Colonic mucosa (tissue), 4 donors: ENCODE data around the gene NT5C1A. TPM values are rescaled to one million over a fixed set of nuclear protein-coding genes. Genes with fewer than 3 reads are reported as not detected.

Experiments used
- DNase-seq: peaks from one replicate; pipeline ENCODE4 v3.0.0-alpha.2; 2020
- H3K27ac ChIP-seq: fragments of 200-600 bp; one replicate; pipeline ENCODE4 v1.8.0; 2021
- H3K27me3 ChIP-seq: fragments of 200-600 bp; one replicate; pipeline ENCODE4 v1.8.0; 2021
- H3K36me3 ChIP-seq: fragments of 200-600 bp; one replicate; pipeline ENCODE4 v1.8.0; 2021
- H3K4me1 ChIP-seq: fragments of 200-600 bp; one replicate; pipeline ENCODE4 v1.8.0; 2021; ENCODE audit warnings: mild to moderate bottlenecking
- H3K4me3 ChIP-seq: fragments of 200-600 bp; one replicate; pipeline ENCODE4 v1.8.0; 2021
- H3K9ac ChIP-seq, 2 donors: one replicate each; pipeline ENCODE4 v1.7.0; 2013; ENCODE audit warnings: control low read depth in 2 of 2, low read depth in 2 of 2, low read length in 2 of 2
- H3K9me3 ChIP-seq: fragments of 200-600 bp; one replicate; pipeline ENCODE4 v1.8.0; 2021
- CTCF ChIP-seq: fragments of 200-600 bp; IDR thresholded peaks from one replicate; pipeline ENCODE4 v1.8.0; 2022; ENCODE audit warnings: antibody characterized with exemption, mild to moderate bottlenecking
- intact Hi-C: fragments of 100-400 bp; cut with DNase I; formaldehyde crosslinking; loops from one replicate; pipeline ENCODE4 v1.14.1; 2022
- total RNA-seq, 2 donors: library from RNA; stranded (reverse); fragmentation: NEBNext Ultra II Directional in 1 of 2; extraction: Animal tissue kit (Norgen Biotek cat#: 25700) in 1 of 2; gene quantifications; one replicate each; pipeline ENCODE4 v1.2.1, GENCODE V29; 2021
- donor health status: healthy.
- donor health status: DM: no; HTN: no; CAD: no.
- donor health status: DM: no; HTN: no; CAD: no.

Gene NT5C1A
- total RNA-seq, 2 donors from 2014 or later = not detected

DNA sequence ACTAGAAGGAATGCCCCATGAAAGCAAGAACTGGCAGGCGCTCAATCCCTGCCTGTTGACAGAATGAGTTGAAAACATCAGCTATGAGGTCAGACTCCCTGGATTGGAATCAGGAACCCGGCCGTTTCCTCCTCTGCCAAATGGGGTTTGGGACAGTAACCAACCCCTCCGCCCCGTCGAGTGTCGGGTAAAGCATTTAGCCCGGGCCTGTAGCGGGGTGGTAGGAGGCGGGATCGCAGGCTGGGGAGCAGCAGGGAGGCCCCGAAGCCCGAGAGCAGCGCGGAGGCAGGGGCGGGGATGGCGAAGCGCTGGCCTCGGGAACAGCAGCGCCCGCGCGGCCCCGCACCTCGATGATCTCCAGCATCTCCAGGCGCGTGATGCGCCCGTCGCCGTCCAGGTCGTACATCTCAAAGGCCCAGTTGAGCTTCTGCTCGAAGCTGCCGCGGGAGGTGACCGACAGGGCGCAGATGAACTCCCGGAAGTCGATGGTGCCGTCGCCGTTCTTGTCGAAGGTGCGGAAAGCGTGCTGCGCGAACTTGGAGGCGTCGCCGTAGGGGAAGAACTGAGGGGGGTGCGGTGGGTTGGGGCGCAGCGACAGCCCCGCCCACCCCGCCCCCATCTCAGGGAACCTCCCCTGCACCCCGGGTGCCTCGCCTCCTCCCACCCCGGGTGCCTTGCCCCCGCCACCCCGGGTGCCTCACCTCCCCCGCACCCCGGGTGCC is 11.8 kb upstream of the NT5C1A start:
- TF ChIP-seq CTCF = no peak
- Histone ChIP-seq H3K4me1 (no peaks in the 10 kb centered on the region), H3K4me3 (no peak overlapping the region), H3K27me3 (peaks cover 4% of the 10 kb centered on the region), H3K36me3 (no peaks in the 10 kb centered on the region), H3K9ac (no peak overlapping the region), H3K27ac (no peak overlapping the region), H3K9me3 (no peaks in the 10 kb centered on the region)
- intact Hi-C loops = no loop called here
- DNase-seq = no peak

DNA sequence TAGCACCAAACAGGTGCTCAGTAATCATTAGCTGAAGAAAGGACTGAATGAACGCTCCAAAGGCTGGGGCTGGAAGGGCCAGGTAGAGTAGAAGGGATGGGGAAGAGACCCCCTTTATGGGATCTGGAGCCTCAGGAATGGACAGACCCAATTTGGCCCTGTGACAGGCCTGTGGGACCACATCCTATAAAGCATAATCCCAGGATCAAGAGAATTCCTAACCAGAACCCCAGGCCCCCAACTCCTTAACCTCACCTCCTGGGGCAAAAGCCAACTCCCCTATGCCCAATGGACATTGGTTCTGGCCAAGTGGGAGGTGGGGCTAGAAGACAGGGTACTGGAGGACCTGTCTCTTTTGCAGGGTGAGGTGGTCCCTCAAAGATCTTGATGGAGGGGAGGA is 10.1 kb upstream of the NT5C1A start:
- Histone ChIP-seq H3K9me3 (no peaks in the 10 kb centered on the region), H3K27me3 (peaks cover 4% of the 10 kb centered on the region), H3K9ac (no peak overlapping the region), H3K4me3 (no peak overlapping the region), H3K36me3 (no peaks in the 10 kb centered on the region), H3K4me1 (no peaks in the 10 kb centered on the region), H3K27ac (no peak overlapping the region)
- TF ChIP-seq CTCF = no peak
- intact Hi-C loops = no loop called here
- no peak for DNase-seq

DNA sequence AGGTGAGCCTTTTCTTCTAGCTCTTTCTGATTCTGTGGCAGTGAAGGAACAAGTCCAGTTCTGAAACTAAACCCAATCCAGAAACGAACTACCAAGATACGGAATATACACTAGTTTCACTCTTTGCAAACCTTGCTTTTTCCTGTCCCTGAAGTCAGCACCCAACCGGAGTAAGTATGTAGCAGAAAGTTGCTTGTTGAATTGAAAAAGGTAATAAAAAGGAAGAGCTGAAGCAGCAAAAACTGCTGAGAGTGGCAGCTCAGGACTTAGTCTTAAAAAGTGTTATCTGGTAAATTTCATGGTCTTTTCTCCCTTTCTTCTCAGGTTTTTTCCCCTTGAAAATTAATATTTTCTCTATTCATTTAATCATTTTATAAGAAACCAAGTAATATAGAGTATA is 9.4 kb upstream of the NT5C1A start:
- Histone ChIP-seq H3K4me1 (no peaks in the 10 kb centered on the region), H3K9me3 (no peaks in the 10 kb centered on the region), H3K4me3 (no peak overlapping the region), H3K27ac (no peak overlapping the region), H3K36me3 (no peaks in the 10 kb centered on the region), H3K9ac (no peak overlapping the region), H3K27me3 (peaks cover 4% of the 10 kb centered on the region)
- intact Hi-C loops = no loop called here
- TF ChIP-seq CTCF = no peak
- no peak for DNase-seq

DNA sequence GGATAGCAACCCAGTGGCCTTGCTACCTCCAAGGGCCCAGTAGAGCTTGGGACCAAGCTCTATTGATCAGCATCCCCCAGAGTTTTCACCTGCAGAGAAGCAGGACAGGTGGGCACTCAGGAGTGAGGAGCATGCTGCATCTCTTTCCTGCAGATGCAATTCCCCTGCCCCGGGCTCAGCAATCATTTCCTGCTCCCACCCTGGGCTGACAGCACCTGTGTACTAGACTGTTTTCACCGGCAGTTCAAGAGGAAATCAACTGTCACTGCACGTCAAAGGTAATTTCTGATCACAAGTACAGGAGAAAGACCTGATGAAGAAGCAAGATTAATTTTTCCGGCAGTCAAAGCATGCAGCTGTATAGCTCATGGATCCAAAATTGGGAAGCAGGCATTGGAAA is 8.8 kb upstream of the NT5C1A start:
- H3K27ac ChIP-seq = no peak overlapping the region

DNA sequence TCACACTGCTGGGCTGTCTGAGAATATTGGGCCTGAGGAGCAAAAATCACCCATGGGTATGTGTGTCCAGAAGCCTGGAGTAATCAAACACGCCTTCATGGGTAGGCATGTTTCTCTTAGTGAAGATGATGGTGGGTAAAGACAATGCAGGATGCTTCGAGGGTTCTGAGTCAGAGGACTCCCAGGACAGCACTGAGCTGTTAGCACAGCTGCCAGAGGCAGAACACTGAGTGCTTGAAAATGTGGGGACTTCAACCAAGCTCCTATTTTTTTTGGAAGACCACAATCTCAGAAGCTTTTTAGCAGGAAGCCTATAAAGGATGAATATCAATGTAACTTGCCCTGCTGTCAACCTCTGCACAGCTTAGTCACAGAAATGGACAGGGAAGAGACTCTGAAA is 7.9 kb upstream of the NT5C1A start:
- no peak for DNase-seq
- Histone ChIP-seq H3K9me3 (no peaks in the 10 kb centered on the region), H3K36me3 (no peaks in the 10 kb centered on the region), H3K27me3 (peaks cover 4% of the 10 kb centered on the region), H3K27ac (no peak overlapping the region), H3K4me1 (no peaks in the 10 kb centered on the region), H3K4me3 (no peak overlapping the region), H3K9ac (no peak overlapping the region)
- TF ChIP-seq CTCF = no peak
- intact Hi-C loops = no loop called here

More for the DNA sequence above, 8.8 kb upstream of the NT5C1A start:
- intact Hi-C loops = no loop called here
- no peaks in the 10 kb centered on the region for H3K9me3 ChIP-seq
- H3K4me3 ChIP-seq = no peak overlapping the region
- TF ChIP-seq CTCF = no peak
- peaks cover 4% of the 10 kb centered on the region for H3K27me3 ChIP-seq
- DNase-seq = no peak
- no peak overlapping the region for H3K9ac ChIP-seq
- H3K36me3 ChIP-seq = no peaks in the 10 kb centered on the region
- H3K4me1 ChIP-seq = no peaks in the 10 kb centered on the region
